HG03025 (cell line): Measurements from ENCODE around the gene OGDH.

Source experiments
- ATAC-seq: cut with Tn5 transposase; IDR thresholded peaks from one replicate; pipeline ENCODE4 v1.9.1; 2021; ENCODE audit warnings: mild to moderate bottlenecking, moderate library complexity; ENCODE audit not compliant: unreplicated experiment, low FRiP score

OGDH gene

DNA sequence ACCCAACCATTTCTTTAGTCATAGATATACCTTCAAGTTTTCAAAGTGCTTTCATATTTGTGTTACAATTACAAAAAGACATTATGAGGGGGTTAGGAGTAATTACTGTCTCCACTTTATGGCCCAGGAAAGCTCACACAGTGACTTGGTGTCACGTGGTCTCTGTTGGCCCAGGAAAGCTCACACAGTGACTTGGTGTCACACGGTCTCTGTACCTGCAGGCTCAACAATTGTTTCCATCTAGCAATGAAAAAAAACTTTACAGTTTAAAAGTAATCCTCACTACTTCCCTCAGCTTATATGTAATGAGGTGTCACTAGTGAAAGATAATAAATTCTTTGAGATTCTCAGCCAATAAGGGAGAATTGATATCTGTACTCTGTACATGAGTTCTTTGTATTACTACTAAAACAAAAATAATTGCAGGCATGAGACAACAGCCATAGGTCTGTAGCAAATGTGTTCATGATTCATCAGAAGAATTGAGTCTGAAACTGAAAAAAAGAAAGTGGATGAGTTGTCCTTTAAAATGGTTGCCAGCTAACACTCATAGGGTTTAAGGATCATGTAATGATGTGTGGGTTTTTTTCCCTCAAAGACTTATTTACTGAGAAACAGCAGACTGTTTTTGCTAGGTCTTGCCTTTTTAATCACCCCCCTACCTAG is 10.9 kb downstream of the OGDH start:
- no peak for ATAC-seq

GRCh38 chr7:44618045-44618444 is 11.6 kb downstream of the OGDH start:
- no peak for ATAC-seq

GRCh38 chr7:44618753-44619152 is 12.3 kb downstream of the OGDH start:
- no peak for ATAC-seq

- ATAC-seq = no peak
These were observed 14.8 kb downstream of the OGDH start for GRCh38 chr7:44621034-44621749.

DNA sequence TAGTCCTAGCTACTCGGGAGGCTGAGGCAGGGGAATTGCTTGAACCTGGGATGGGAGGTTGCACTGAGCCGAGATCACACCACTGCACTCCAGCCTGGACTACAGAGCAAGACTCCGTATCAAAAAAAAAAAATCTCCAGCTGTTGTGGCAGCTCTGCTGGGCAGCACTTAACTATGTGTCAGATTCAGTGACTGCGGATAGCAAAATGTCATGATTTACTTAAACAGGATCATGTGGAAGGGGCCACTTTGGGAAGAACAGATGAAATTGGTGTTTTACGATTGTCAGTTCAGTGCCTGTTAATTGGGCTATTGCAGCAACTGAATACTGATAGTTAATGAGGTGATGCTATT is 15.3 kb downstream of the OGDH start:
- no peak for ATAC-seq

DNA sequence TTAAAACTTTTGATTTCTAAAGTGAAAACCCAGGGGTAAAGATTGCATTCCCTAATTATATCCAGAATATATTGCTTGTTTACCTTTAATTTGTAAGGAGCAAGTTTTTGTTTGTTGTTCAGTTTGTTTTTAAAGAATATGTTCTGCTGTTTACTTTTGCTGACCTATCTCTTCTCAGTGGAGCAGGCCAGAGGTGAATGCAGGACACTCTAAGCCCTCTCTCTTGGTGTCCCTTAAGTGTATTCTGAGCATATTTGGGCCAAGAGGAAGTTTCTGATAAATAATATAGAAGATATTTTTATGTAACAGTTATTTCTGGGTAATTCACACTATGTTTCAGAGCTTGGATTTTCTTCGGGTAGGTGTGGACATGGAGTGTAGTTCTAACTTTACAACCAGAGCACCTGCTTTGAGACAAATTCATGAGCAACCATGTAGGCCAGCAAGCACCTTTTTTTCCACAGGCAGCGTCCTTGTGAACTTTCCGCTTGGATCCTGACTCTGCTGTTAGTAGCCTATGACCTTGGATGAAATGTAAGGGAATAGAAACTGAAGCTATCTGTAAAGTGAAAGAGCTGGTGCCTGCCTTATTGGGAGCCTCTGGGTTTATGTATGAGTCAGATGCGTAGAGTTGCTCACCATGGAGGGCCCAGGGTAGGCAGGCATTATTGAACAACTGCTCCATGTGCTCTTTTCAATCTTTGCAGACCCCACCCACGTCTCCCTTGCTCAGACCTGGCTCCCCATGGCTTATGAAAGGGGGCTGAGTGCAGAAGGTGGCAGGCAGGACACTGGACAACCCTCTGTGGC is 16.1 kb downstream of the OGDH start:
- ATAC-seq = no peak

- no peak for ATAC-seq
These were observed 17.9 kb downstream of the OGDH start for GRCh38 chr7:44624318-44624717.

DNA sequence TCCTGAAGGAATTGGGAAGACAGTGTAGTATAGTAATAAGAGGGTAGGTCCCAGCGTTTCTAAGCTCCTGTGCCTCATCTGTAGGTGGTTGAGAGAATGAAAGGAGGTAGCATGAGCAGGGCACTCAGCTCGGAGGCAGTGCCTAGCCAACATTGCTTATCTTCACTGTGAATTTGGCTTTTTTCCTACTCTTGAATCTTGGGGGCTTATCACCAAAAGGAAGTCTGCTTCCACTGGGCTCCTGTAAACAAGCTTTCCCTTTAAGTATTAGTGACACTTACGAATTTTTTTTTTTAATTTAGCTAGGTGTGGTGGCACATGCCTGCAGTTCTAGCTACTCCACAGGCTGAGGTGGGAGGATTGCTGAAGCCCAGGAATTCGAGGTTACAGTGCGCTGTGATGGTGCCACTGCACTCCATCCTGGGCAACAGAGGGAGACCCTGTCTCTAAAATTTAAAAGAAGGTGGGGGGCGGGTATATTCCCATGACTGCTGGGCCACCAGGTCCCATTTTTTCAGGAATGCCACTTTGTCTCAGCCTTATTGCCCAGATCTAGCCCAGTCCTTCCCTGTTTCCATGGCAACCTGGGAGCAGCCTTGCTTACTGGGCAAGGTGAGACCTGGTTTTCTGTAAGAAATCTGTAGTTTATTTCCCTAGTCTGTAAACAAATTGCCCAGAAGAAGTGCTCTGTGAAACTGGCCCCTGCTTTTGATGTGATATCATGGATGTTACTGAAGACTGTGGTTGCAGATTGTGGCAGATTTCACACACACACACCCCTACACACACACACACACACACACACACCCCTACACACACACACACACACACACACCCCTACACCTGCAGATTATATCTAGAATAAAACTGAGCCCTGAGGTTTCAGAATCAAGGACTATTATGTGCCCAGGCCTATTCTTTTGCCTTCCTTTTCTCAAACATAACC is 19.4 kb downstream of the OGDH start:
- no peak for ATAC-seq

DNA sequence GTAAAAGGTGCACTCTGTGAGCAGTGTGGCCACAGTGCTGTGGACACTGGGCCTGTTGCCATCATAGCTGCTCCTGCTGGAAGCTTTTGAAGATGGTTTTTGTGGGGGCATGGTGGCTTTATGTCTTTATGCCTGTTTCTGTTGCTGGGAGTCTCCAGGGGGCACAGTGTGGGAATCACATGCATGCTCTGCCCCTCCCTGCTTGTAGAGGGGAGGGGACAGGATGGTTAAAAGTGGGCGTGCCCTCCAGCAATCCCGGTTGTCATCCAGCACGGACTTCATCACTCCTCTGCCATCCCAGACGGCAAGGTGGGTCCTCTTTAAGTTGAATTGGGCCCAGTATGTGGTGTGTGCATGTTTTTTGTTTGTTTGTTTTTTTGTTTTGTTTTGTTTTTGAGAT is 20.2 kb downstream of the OGDH start:
- ATAC-seq = no peak

DNA sequence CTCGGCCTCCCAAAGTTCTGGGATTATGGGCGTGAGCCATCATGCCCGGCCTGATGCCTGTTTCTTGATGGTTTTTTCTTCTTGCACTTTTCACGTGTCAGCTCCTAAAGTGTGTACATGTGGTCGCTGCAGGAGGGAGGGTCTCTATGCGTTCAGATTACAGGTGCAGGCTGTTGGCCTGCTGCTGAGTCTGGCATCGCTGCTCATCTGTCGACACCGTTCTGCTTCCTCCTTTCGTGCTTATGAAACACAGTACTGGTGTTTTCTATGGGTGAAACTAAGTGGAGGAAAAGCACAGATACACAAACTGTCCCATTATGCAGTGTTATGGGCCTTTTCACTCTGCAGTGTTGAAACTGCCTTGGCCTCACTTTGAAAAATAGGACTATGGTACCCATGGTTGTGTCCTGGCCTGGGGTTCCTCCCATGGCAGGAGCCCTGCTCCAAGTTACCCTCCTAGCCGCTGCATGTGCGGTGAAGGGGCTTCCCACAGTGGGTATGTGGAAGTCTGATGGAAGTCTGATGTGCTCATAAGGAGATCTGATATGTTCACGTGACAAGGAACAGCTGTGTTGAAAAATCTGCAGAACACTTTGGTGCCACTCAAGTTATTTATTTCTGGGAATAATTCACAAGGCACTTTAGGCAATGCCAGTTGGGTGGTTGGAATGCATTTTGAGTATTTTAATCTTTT is 23.5 kb downstream of the OGDH start:
- no peak for ATAC-seq

- ATAC-seq = no peak
These were observed 24.5 kb downstream of the OGDH start for GRCh38 chr7:44630792-44631457.

DNA sequence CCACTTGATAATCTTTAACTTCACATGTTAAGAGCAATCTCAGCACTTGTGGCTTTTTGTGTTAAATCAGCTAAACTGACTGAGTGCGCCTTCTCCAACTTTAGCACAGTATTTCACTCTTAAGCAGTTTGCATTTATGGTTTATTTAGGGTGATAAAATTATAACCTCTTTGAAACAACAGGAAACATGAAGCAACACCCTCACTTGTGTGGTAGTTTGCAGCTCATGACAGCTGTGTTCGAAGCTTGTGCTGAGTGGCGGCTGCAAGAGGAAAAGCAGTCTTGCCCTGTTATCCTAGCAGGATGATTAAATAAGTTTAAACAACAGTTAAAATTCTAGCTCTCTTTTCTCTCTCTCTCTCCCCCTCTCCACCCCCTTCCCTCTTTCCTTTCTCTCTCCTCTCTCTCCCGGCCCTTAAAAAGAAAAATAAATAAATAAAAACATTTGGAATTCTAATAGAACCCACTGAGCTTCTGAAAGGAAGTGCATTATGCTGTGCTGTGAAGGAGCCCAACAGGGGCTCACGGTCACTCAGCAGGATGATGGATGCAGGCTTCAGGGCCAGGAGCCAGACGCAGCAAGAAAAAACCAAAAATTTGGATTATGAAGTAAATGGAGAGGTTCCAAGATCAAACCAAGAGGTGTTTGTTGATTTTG is 25.2 kb downstream of the OGDH start:
- no peak for ATAC-seq

- ATAC-seq = no peak
These were observed 25.8 kb downstream of the OGDH start for GRCh38 chr7:44632196-44632595.

- ATAC-seq = peak; percentile 58
These were observed 27.1 kb downstream of the OGDH start for GRCh38 chr7:44633254-44634186.

- no peak for ATAC-seq
These were observed 27.9 kb downstream of the OGDH start for GRCh38 chr7:44634187-44634838.

- no peak for ATAC-seq
These were observed 28.6 kb downstream of the OGDH start for GRCh38 chr7:44634839-44635591.
